GM12878 (cell line): ENCODE data around the gene GPR137B. TPM values are rescaled to one million over a fixed set of nuclear protein-coding genes. Genes with fewer than 3 reads are reported as not detected.
"Not testable (repeated sequence)": the region's sequence is repeated elsewhere in the genome, so short reads cannot be mapped to it uniquely, and the experiment has no call there.

ENCODE experiments used
- ATAC-seq: fragments of 200-7000 bp; cut with Tn5 transposase; 3 replicates; pipeline ENCODE4 v1.9.1; 2020; ENCODE audit warnings: mild to moderate bottlenecking, moderate library complexity
- BruUV-seq: library from RNA; stranded (reverse); fragments of 400-500 nt; replicated peaks from 2 replicates; lab custom pipeline; 2021; lab: Mats Ljungman, UMichigan
- CTCF ChIA-PET: fragments of 300-600 bp; sonication (Branson Sonifier 250); formaldehyde crosslinking; extraction: SDS; loops from one replicate; lab custom pipeline; 2021; ENCODE audit warnings: inconsistent platforms; lab: Yijun Ruan, JAX
- POLR2A ChIA-PET: fragments of 350-600 bp; formaldehyde crosslinking; extraction: SDS; loops from one replicate; lab custom pipeline; 2021; ENCODE audit warnings: inconsistent platforms; lab: Charles Lee
- RAD21 ChIA-PET: fragments of 300-600 bp; sonication (Branson Sonifier 250); formaldehyde crosslinking; loops from one replicate; lab custom pipeline; 2023; ENCODE audit warnings: antibody characterized with exemption; ENCODE audit not compliant: unreplicated experiment; lab: Charles Lee
- SMC1A ChIA-PET: fragments of 300-600 bp; sonication (Branson Sonifier 250); formaldehyde crosslinking; loops from one replicate; lab custom pipeline; 2023; ENCODE audit not compliant: unreplicated experiment, uncharacterized antibody; lab: Charles Lee
- DNase-seq: peaks from one replicate; pipeline ENCODE4 v3.0.0-alpha.2; 2011; ENCODE audit warnings: low read depth, low spot score
- FAIRE-seq: peaks from 3 replicates; lab custom pipeline; 2011; peaks lifted over from hg19 to GRCh38; lab: Jason Lieb, UNC
- H2AFZ ChIP-seq: 2 replicates; pipeline ENCODE4 v1.6.0; 2011; ENCODE audit warnings: low read depth, low read length, control low read depth; ENCODE audit not compliant: control insufficient read depth
- H3K27ac ChIP-seq: 2 replicates; pipeline ENCODE4 v1.5.1; 2011; ENCODE audit warnings: control low read depth; ENCODE audit not compliant: control insufficient read depth, insufficient read depth
- H3K27me3 ChIP-seq, 2 experiments: replicated peaks in 1 of 2; 2 replicates each; pipeline versions ENCODE4 v1.6.0 to v1.6.1; 2011; ENCODE audit warnings: low read length in 1 of 2; ENCODE audit not compliant: control insufficient read depth in 2 of 2, insufficient read depth in 2 of 2
- H3K36me3 ChIP-seq, 2 experiments: 2 replicates each; pipeline ENCODE4 v1.5.1; 2011; ENCODE audit warnings: low read length in 1 of 2; ENCODE audit not compliant: control insufficient read depth in 2 of 2, insufficient read depth in 2 of 2
- H3K4me1 ChIP-seq: 2 replicates; pipeline ENCODE4 v1.6.1; 2011; ENCODE audit warnings: mild to moderate bottlenecking, low read length, moderate library complexity, mixed read lengths; ENCODE audit not compliant: control insufficient read depth, insufficient read depth
- H3K4me2 ChIP-seq: 2 replicates; pipeline ENCODE4 v1.6.0; 2011; ENCODE audit warnings: control low read depth; ENCODE audit not compliant: control insufficient read depth, insufficient read depth
- H3K4me3 ChIP-seq: fragments of 200-600 bp; sonication (generic); 2 replicates; pipeline ENCODE4 v1.5.1; 2016
- H3K79me2 ChIP-seq: 2 replicates; pipeline ENCODE4 v1.6.0; 2011; ENCODE audit warnings: low read length; ENCODE audit not compliant: control insufficient read depth, insufficient read depth
- H3K9ac ChIP-seq: 2 replicates; pipeline ENCODE4 v1.8.0; 2011; ENCODE audit warnings: low read length, control low read depth, mixed read lengths; ENCODE audit not compliant: control insufficient read depth, insufficient read depth
- H3K9me3 ChIP-seq: replicated peaks from 3 replicates; pipeline ENCODE4 v1.5.1; 2011; ENCODE audit warnings: mild to moderate bottlenecking, low read length; ENCODE audit not compliant: control insufficient read depth, insufficient read depth
- H4K20me1 ChIP-seq: 2 replicates; pipeline ENCODE4 v1.6.0; 2011; ENCODE audit not compliant: control insufficient read depth, insufficient read depth
- SPI1 ChIP-seq: IDR thresholded peaks from 2 replicates; pipeline ENCODE4 v1.6.1; 2011; ENCODE audit warnings: low read depth, mild to moderate bottlenecking, low read length, moderate library complexity, borderline replicate concordance; ENCODE audit not compliant: insufficient read depth
- WGBS: methylation state at CpG from one replicate; pipeline ENCODE4 v1.1.6; 2016; ENCODE audit warnings: low lambda C conversion rate; ENCODE audit not compliant: insufficient replicate concordance, insufficient coverage; ENCODE audit errors: missing lambda C conversion rate; 5-methylcytosine and 5-hydroxymethylcytosine counted together
- in situ Hi-C: fragments of 300-500 bp; cut with MboI; formaldehyde crosslinking; loops from 9 replicates; pipeline ENCODE4 v1.14.3; 2018; ENCODE audit warnings: mixed read lengths
- intact Hi-C: fragments of 100-400 bp; cut with micrococcal nuclease; formaldehyde crosslinking; loops from one replicate; pipeline ENCODE4 v1.14.2; 2022; ENCODE audit not compliant: unreplicated experiment
- polyA plus RNA-seq, 11 experiments: library from polyadenylated mRNA; depleted of rRNA in 4 of 11; unstranded in 6 of 11; stranded (reverse) in 5 of 11; fragments of >200 nt; fragmentation: Nextera tagmentation in 4 of 11; fragmentation: Illumina TruSeq in 1 of 11; extraction: Ambion mirVana in 4 of 11; extraction: Trizol in 1 of 11; gene quantifications; 1 replicate in 1 of 11; 2 replicates in 10 of 11; pipeline versions ENCODE4 v1.2.1 to v1.2.3, GENCODE V29; 2011 to 2016; ENCODE audit warnings: inconsistent platforms in 2 of 11, missing spikeins in 2 of 11, low read depth in 1 of 11
- total RNA-seq, 4 experiments: library from RNA; depleted of rRNA in 3 of 4; stranded (reverse); fragments of >200 nt in 3 of 4; fragmentation: Illumina TruSeq in 1 of 4; extraction: Trizol in 1 of 4; gene quantifications; 2 replicates each; pipeline versions ENCODE4 v1.2.1 to v1.2.3, GENCODE V29; 2013 to 2021

GPR137B gene
- total and polyA plus RNA-seq, 10 of the 15 experiments (the other 5 are each of a cell fraction or from before 2014, with no cell fraction given), result 5.4 to 20.8 (median 12.5) TPM

DNA sequence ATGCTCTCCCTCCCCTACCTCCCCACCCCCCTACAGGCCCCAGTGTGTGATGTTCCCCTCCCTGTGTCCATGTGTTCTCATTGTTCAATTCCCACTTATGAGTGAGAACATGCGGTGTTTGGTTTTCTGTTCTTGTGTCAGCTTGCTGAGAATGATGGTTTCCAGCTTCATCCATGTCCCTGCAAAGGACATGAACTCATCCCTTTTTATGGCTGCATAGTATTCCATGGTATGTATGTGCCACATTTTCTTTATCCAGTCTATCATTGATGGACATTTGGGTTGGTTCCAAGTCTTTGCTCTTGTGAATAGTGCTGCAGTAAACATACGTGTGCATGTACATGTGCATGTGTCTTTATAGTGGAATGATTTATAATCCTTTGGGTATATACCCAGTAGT lies 44.1 kb downstream of the GPR137B start:
- BruUV-seq, H3K9me3 ChIP-seq, H3K9ac ChIP-seq, POLR2A ChIA-PET, RAD21 ChIA-PET, intact Hi-C loops, H3K27ac ChIP-seq, H3K4me3 ChIP-seq, H3K4me2 ChIP-seq, H3K27me3 ChIP-seq, CTCF ChIA-PET, H3K4me1 ChIP-seq, H4K20me1 ChIP-seq, in situ Hi-C loops, H3K79me2 ChIP-seq, H3K36me3 ChIP-seq, DNase-seq, H2AFZ ChIP-seq, ATAC-seq, FAIRE-seq: not testable (repeated sequence)
- 89% methylated on average over 2 of the region's 2 CpGs for WGBS
- SMC1A ChIA-PET, result interaction anchor here (1.1 kb wide), 1 partner anchor 28 kb away, joined by 3 read pairs; no protein-coding TSS in a partner anchor

DNA sequence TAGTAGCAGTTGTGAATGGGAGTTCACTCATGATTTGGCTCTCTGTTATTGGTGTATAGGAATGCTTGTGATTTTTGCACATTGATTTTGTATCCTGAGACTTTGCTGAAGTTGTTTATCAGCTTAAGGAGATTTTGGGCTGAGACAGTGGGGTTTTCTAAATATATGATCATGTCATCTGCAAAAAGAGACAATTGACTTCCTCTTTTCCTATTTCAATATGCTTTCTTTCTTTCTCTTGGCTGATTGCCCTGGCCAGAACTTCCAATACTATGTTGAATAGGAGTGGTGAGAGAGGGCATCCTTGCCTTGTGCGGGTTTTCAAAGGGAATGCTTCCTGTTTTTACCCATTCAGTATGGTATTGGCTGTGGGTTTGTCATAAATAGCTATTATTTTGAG lies 45.7 kb downstream of the GPR137B start:
- ATAC-seq, BruUV-seq, CTCF ChIA-PET, H3K79me2 ChIP-seq, H3K9ac ChIP-seq, H3K9me3 ChIP-seq, H3K4me3 ChIP-seq, FAIRE-seq, H3K27ac ChIP-seq, H3K4me1 ChIP-seq, H3K4me2 ChIP-seq, H4K20me1 ChIP-seq, H3K36me3 ChIP-seq, H3K27me3 ChIP-seq, intact Hi-C loops, in situ Hi-C loops, DNase-seq, H2AFZ ChIP-seq: not testable (repeated sequence)
- WGBS, result 89% methylated on average over 1 of the region's 1 CpG
- TF ChIP-seq SPI1, result peak; percentile 43; the same call in 1 of the 2 replicates
- SMC1A ChIA-PET, result interaction anchor here (1.4 to 1.6 kb wide), 2 partner anchors 11 to 52 kb away, joined by 4 read pairs; no protein-coding TSS in a partner anchor
- RAD21 ChIA-PET, result interaction anchor here (1.1 kb wide), 1 partner anchor 32 kb away, joined by 3 read pairs; no protein-coding TSS in a partner anchor
- POLR2A ChIA-PET, result interaction anchor here (1.4 kb wide), 1 partner anchor 10 kb away, joined by 3 read pairs; no protein-coding TSS in a partner anchor
